HepG2 (cell line): ENCODE data around the gene F12. TPM values are rescaled to one million over a fixed set of nuclear protein-coding genes. Genes with fewer than 3 reads are reported as not detected.

ENCODE experiments used
- AKAP8 ChIP-seq: sonication (generic); formaldehyde crosslinking; IDR thresholded peaks from 2 replicates; pipeline ENCODE4 v1.5.1; 2020; ENCODE audit warnings: mild to moderate bottlenecking, missing genetic modification reagents
- ESRRA ChIP-seq: sonication (generic); formaldehyde crosslinking; IDR thresholded peaks from 2 replicates; pipeline ENCODE4 v1.5.1; 2020; ENCODE audit warnings: mild to moderate bottlenecking, low read depth, missing genetic modification reagents
- HDAC1 ChIP-seq: sonication (generic); formaldehyde crosslinking; IDR thresholded peaks from 2 replicates; pipeline ENCODE4 v1.5.1; 2020; ENCODE audit warnings: mild to moderate bottlenecking, missing genetic modification reagents
- HNRNPL ChIP-seq: fragments of 200-400 bp; formaldehyde crosslinking; IDR thresholded peaks from 2 replicates; pipeline ENCODE4 v1.6.1; 2017; ENCODE audit warnings: mild to moderate bottlenecking, low read depth, low read length
- RNF2 ChIP-seq: fragments of 450-650 bp; conservative IDR thresholded peaks from 2 replicates; pipeline ENCODE4 v1.6.1; 2016; ENCODE audit warnings: low read depth
- SRSF4 ChIP-seq: fragments of 200-400 bp; formaldehyde crosslinking; IDR thresholded peaks from one replicate; pipeline ENCODE4 v1.6.1; 2018; ENCODE audit warnings: mild to moderate bottlenecking, low read depth, low read length, moderate library complexity; ENCODE audit not compliant: poor library complexity, severe bottlenecking
- ZFP62 ChIP-seq: sonication (generic); formaldehyde crosslinking; IDR thresholded peaks from 2 replicates; pipeline ENCODE4 v1.4.0; 2020; ENCODE audit warnings: missing genetic modification reagents
- ZNF138 ChIP-seq: sonication (generic); formaldehyde crosslinking; IDR thresholded peaks from 2 replicates; pipeline ENCODE4 v1.5.0; 2020; ENCODE audit warnings: mild to moderate bottlenecking, low read depth, missing genetic modification reagents
- ZNF652 ChIP-seq: IDR thresholded peaks from 2 replicates; pipeline ENCODE4 v1.6.1; 2016; ENCODE audit warnings: low read depth, borderline replicate concordance
- polyA plus RNA-seq, 8 experiments: library from polyadenylated mRNA; depleted of rRNA in 3 of 8; stranded (reverse) in 7 of 8; unstranded in 1 of 8; fragments of >200 nt; fragmentation: Illumina TruSeq in 4 of 8; extraction: Trizol in 4 of 8; gene quantifications; 2 replicates each; pipeline versions ENCODE4 v1.2.1 to v1.2.3, GENCODE V29; 2011 to 2016; ENCODE audit warnings: low read depth in 4 of 8, missing spikeins in 1 of 8, mixed read lengths in 1 of 8; ENCODE audit not compliant: insufficient read depth in 1 of 8
- total RNA-seq, 5 experiments: library from RNA; depleted of rRNA; stranded (reverse); fragments of >200 nt; fragmentation: Illumina TruSeq; extraction: Trizol; gene quantifications; 2 replicates each; pipeline ENCODE4 v1.2.3, GENCODE V29; 2016; ENCODE audit warnings: low read depth in 1 of 5
- TF ChIP-seq, protein P1 (sequence below): sonication (generic); formaldehyde crosslinking; IDR thresholded peaks from 2 replicates; pipeline ENCODE4 v1.5.0; 2020; ENCODE audit warnings: mild to moderate bottlenecking, missing genetic modification reagents
- TF ChIP-seq, protein P2 (sequence below): IDR thresholded peaks from 2 replicates; pipeline ENCODE4 v1.6.1; 2016; ENCODE audit warnings: mild to moderate bottlenecking, missing biosample characterization, missing genetic modification reagents
- TF ChIP-seq, protein P3 (sequence below): sonication (generic); formaldehyde crosslinking; IDR thresholded peaks from 2 replicates; pipeline ENCODE4 v1.5.1; 2020; ENCODE audit warnings: mild to moderate bottlenecking, missing genetic modification reagents, borderline replicate concordance
- TF ChIP-seq, protein P4 (sequence below): sonication (generic); formaldehyde crosslinking; conservative IDR thresholded peaks from 2 replicates; pipeline ENCODE4 v1.4.0; 2020; ENCODE audit warnings: missing genetic modification reagents
- TF ChIP-seq, protein P5 (sequence below): sonication (generic); formaldehyde crosslinking; IDR thresholded peaks from 2 replicates; pipeline ENCODE4 v1.4.0; 2020; ENCODE audit warnings: missing genetic modification reagents; ENCODE audit errors: not compliant biosample characterization

Gene F12
- total and polyA plus RNA-seq, 2 of the 13 experiments (the other 11 are each of a cell fraction or from before 2014, with no cell fraction given), result 2.5 to 3.0 TPM

DNA sequence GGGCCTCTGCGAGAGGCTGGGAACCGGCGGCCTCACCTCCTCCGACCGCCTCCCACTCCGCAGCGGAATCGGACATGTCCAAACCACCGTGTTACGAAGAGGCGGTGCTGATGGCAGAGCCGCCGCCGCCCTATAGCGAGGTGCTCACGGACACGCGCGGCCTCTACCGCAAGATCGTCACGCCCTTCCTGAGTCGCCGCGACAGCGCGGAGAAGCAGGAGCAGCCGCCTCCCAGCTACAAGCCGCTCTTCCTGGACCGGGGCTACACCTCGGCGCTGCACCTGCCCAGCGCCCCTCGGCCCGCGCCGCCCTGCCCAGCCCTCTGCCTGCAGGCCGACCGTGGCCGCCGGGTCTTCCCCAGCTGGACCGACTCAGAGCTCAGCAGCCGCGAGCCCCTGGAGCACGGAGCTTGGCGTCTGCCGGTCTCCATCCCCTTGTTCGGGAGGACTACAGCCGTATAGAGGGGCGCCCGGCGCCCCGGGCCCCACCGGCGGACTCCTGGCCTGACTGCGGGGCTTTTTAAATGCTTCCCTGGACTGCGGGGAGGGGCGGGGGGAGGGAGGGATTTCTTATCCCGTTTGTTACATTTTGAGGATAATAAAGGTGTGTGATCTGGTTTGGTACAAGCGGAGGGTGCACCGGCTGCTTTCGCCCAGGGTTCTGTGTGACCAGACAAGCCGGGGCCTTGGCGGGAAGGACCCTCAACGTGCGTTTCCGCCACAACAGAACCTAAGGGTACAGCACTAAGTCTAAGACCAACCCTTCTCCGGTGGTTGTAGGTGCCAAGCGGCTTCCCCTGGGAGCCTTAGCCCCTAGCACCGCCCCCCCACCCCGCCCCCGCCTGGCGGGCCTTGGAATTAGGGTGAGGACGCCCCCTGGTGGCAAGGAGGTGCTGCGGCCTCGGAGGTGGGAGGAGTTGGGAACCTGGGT is 46.6 kb upstream of the F12 start (continued):
- TF ChIP-seq, protein P1, sequence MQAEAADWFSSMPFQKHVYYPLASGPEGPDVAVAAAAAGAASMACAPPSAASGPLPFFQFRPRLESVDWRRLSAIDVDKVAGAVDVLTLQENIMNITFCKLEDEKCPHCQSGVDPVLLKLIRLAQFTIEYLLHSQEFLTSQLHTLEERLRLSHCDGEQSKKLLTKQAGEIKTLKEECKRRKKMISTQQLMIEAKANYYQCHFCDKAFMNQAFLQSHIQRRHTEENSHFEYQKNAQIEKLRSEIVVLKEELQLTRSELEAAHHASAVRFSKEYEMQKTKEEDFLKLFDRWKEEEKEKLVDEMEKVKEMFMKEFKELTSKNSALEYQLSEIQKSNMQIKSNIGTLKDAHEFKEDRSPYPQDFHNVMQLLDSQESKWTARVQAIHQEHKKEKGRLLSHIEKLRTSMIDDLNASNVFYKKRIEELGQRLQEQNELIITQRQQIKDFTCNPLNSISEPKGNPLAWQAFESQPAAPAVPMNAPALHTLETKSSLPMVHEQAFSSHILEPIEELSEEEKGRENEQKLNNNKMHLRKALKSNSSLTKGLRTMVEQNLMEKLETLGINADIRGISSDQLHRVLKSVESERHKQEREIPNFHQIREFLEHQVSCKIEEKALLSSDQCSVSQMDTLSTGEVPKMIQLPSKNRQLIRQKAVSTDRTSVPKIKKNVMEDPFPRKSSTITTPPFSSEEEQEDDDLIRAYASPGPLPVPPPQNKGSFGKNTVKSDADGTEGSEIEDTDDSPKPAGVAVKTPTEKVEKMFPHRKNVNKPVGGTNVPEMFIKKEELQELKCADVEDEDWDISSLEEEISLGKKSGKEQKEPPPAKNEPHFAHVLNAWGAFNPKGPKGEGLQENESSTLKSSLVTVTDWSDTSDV (CRISPR knock-in tag), result no peak; the same call in 1 of the 2 replicates
- TF ChIP-seq RNF2 (no peak), HNRNPL (peak; percentile 30; the same call in 1 of the 2 replicates), ZFP62 (CRISPR knock-in tag) (no peak), ZNF652 (CRISPR knock-in tag) (no peak), SRSF4 (no peak), ZNF138 (no peak), AKAP8 (CRISPR knock-in tag) (peak; percentile 64; the same call in 1 of the 2 replicates), HDAC1 (CRISPR knock-in tag) (no peak), ESRRA (CRISPR knock-in tag) (0 out of 2 replicates have a peak, but pooled peaks have one; percentile 25)
- TF ChIP-seq, protein P2, sequence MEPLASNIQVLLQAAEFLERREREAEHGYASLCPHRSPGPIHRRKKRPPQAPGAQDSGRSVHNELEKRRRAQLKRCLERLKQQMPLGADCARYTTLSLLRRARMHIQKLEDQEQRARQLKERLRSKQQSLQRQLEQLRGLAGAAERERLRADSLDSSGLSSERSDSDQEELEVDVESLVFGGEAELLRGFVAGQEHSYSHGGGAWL, result no peak
- TF ChIP-seq, protein P3, sequence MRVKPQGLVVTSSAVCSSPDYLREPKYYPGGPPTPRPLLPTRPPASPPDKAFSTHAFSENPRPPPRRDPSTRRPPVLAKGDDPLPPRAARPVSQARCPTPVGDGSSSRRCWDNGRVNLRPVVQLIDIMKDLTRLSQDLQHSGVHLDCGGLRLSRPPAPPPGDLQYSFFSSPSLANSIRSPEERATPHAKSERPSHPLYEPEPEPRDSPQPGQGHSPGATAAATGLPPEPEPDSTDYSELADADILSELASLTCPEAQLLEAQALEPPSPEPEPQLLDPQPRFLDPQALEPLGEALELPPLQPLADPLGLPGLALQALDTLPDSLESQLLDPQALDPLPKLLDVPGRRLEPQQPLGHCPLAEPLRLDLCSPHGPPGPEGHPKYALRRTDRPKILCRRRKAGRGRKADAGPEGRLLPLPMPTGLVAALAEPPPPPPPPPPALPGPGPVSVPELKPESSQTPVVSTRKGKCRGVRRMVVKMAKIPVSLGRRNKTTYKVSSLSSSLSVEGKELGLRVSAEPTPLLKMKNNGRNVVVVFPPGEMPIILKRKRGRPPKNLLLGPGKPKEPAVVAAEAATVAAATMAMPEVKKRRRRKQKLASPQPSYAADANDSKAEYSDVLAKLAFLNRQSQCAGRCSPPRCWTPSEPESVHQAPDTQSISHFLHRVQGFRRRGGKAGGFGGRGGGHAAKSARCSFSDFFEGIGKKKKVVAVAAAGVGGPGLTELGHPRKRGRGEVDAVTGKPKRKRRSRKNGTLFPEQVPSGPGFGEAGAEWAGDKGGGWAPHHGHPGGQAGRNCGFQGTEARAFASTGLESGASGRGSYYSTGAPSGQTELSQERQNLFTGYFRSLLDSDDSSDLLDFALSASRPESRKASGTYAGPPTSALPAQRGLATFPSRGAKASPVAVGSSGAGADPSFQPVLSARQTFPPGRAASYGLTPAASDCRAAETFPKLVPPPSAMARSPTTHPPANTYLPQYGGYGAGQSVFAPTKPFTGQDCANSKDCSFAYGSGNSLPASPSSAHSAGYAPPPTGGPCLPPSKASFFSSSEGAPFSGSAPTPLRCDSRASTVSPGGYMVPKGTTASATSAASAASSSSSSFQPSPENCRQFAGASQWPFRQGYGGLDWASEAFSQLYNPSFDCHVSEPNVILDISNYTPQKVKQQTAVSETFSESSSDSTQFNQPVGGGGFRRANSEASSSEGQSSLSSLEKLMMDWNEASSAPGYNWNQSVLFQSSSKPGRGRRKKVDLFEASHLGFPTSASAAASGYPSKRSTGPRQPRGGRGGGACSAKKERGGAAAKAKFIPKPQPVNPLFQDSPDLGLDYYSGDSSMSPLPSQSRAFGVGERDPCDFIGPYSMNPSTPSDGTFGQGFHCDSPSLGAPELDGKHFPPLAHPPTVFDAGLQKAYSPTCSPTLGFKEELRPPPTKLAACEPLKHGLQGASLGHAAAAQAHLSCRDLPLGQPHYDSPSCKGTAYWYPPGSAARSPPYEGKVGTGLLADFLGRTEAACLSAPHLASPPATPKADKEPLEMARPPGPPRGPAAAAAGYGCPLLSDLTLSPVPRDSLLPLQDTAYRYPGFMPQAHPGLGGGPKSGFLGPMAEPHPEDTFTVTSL (CRISPR knock-in tag), result no peak
- TF ChIP-seq, protein P4, sequence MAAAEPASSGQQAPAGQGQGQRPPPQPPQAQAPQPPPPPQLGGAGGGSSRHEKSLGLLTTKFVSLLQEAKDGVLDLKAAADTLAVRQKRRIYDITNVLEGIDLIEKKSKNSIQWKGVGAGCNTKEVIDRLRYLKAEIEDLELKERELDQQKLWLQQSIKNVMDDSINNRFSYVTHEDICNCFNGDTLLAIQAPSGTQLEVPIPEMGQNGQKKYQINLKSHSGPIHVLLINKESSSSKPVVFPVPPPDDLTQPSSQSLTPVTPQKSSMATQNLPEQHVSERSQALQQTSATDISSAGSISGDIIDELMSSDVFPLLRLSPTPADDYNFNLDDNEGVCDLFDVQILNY, result no peak
- TF ChIP-seq, protein P5, sequence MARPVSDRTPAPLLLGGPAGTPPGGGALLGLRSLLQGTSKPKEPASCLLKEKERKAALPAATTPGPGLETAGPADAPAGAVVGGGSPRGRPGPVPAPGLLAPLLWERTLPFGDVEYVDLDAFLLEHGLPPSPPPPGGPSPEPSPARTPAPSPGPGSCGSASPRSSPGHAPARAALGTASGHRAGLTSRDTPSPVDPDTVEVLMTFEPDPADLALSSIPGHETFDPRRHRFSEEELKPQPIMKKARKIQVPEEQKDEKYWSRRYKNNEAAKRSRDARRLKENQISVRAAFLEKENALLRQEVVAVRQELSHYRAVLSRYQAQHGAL (CRISPR knock-in tag), result no peak
